Hematopoietic multipotent progenitor cell (in vitro differentiated cells): ENCODE data around the gene ATP6V0C. TPM values are rescaled to one million over a fixed set of nuclear protein-coding genes. Genes with fewer than 3 reads are reported as not detected.
"Not testable (repeated sequence)": the region's sequence is repeated elsewhere in the genome, so short reads cannot be mapped to it uniquely, and the experiment has no call there.

Source experiments
- DNase-seq, 3 donors: peaks; one replicate each; pipeline ENCODE4 v3.0.0-alpha.2; 2011 to 2015; ENCODE audit warnings: low read depth in 2 of 3, low spot score in 2 of 3
- small RNA-seq: library from RNA; depleted of rRNA; stranded (forward); fragments of <200 nt; gene quantifications from one replicate; pipeline ENCODE3, GENCODE V24; 2012
- total RNA-seq: library from RNA; depleted of rRNA; stranded (reverse); fragments of >200 nt; gene quantifications from one replicate; pipeline ENCODE4 v1.2.3, GENCODE V29; 2012

The ATP6V0C gene
- total RNA-seq, 1 donor = 80.8 TPM

- DNase-seq = not testable (repeated sequence)
These were observed 25.6 kb downstream of the ATP6V0C start for GRCh38 chr16:2539192-2539844.

GRCh38 chr16:2539845-2540458 is 26.2 kb downstream of the ATP6V0C start:
- DNase-seq = not testable (repeated sequence)

- DNase-seq = peak in 1 of 3 donors; percentile 75
These were observed 27.2 kb downstream of the ATP6V0C start for GRCh38 chr16:2540912-2541311.

- not testable (repeated sequence) for DNase-seq
These were observed 27.7 kb downstream of the ATP6V0C start for GRCh38 chr16:2541409-2541808.

- DNase-seq = not testable (repeated sequence)
These were observed 30.0 kb downstream of the ATP6V0C start for GRCh38 chr16:2543771-2544170.

- DNase-seq = not testable (repeated sequence)
These were observed 36.6 kb downstream of the ATP6V0C start for GRCh38 chr16:2550283-2550878.

- not testable (repeated sequence) for DNase-seq
These were observed 37.7 kb downstream of the ATP6V0C start for GRCh38 chr16:2551420-2551889.

- not testable (repeated sequence) for DNase-seq
These were observed 41.1 kb downstream of the ATP6V0C start for GRCh38 chr16:2554709-2555425.

GRCh38 chr16:2557150-2557549 is 43.4 kb downstream of the ATP6V0C start:
- DNase-seq = not testable (repeated sequence)

GRCh38 chr16:2560131-2560797 is 46.5 kb downstream of the ATP6V0C start:
- DNase-seq = not testable (repeated sequence)

GRCh38 chr16:2560798-2561133 is 47.0 kb downstream of the ATP6V0C start:
- DNase-seq = not testable (repeated sequence)

- DNase-seq = not testable (repeated sequence)
These were observed 53.8 kb downstream of the ATP6V0C start for GRCh38 chr16:2567506-2567905.

GRCh38 chr16:2568573-2568972 is 54.8 kb downstream of the ATP6V0C start:
- not testable (repeated sequence) for DNase-seq

Small RNAs within 50 kb of the gene (small RNA-seq; reads per million reads assigned to genes)
- gene AC093525.1 (not detected), gene MIR3178 (not detected), gene MIR6768 (not detected)

Other genes with a start within 250 kb of the ATP6V0C start
- 144 TPM for gene RNPS1, start 245.8 kb upstream of the ATP6V0C start, total RNA-seq
- 8.1 TPM for gene ABCA3, start 173.2 kb upstream of the ATP6V0C start, total RNA-seq
- gene CCNF, start 84.5 kb upstream of the ATP6V0C start, total RNA-seq = 4.8 TPM
- 6.2 TPM for gene TEDC2, start 53.8 kb upstream of the ATP6V0C start, total RNA-seq
- under 0.01 TPM for gene NTN3, start 42.7 kb upstream of the ATP6V0C start, total RNA-seq
- gene TBC1D24, start 38.8 kb upstream of the ATP6V0C start, total RNA-seq = 21.5 TPM
- gene AMDHD2, start 6.4 kb downstream of the ATP6V0C start, total RNA-seq = 41.5 TPM
- 0.27 TPM for gene CEMP1, start 17.5 kb downstream of the ATP6V0C start, total RNA-seq
- 21.5 TPM for gene PDPK1, start 24.1 kb downstream of the ATP6V0C start, total RNA-seq
- gene KCTD5, start 168.6 kb downstream of the ATP6V0C start, total RNA-seq = 19.4 TPM
- 3.2 TPM for gene PRSS27, start 206.3 kb downstream of the ATP6V0C start, total RNA-seq
- gene SRRM2, start 238.7 kb downstream of the ATP6V0C start, total RNA-seq = 130 TPM